ENCODE results near the gene IGDCC3. TPM values are rescaled to one million over a fixed set of nuclear protein-coding genes. Genes with fewer than 3 reads are reported as not detected.

Gene IGDCC3
- total and polyA plus RNA-seq, 2 donors from 2014 or later = 0.22 to 0.49 TPM

- DNase-seq = no peak
- Histone ChIP-seq H3K27ac (ENCODE audit: low read depth in 2 of 2, low read length in 2 of 2) (no peak overlapping the region), H3K4me3 (ENCODE audit: low read length in 3 of 3) (no peak overlapping the region), H3K9ac (ENCODE audit: low read length in 3 of 3) (no peak overlapping the region), H3K4me1 (ENCODE audit: control insufficient read depth in 2 of 3, insufficient read depth in 2 of 3, low read depth in 1 of 3, low read length in 3 of 3) (peaks cover 0 to 10% (median 3%) of the 10 kb centered on the region in 3 donors), H3K9me3 (ENCODE audit: control insufficient read depth in 2 of 3, insufficient read depth in 1 of 3, low read length in 3 of 3) (no peaks in the 10 kb centered on the region), H3K27me3 (ENCODE audit: control insufficient read depth, insufficient read depth, low read length) (no peaks in the 10 kb centered on the region), H3K36me3 (ENCODE audit: control insufficient read depth in 2 of 3, insufficient read depth in 3 of 3, low read length in 3 of 3) (no peaks in the 10 kb centered on the region)
- FAIRE-seq = no peak
- intact Hi-C loops (cut with DNase I) = no loop called here
- TF ChIP-seq CTCF (IDR thresholded peaks at IDR 0.05; ENCODE audit: borderline replicate concordance, extremely low read depth, insufficient read depth) = no peak
Measured at GRCh38 chr15:65287520-65287855, 90.3 kb downstream of the IGDCC3 start.

GRCh38 chr15:65286704-65287519, 90.9 kb downstream of the IGDCC3 start, which contains the start of gene PARP16:
Gene PARP16 (minus strand): TSS chr15:65286883. CDS start chr15:65286426, 457 bp downstream.
- TF ChIP-seq CTCF (IDR thresholded peaks at IDR 0.05; ENCODE audit: borderline replicate concordance, extremely low read depth, insufficient read depth) = peak; percentile 75
- H3K9me3 ChIP-seq (ENCODE audit: control insufficient read depth in 2 of 3, insufficient read depth in 1 of 3, low read length in 3 of 3) = no peaks in the 10 kb centered on the region
- FAIRE-seq = no peak

GRCh38 chr15:65286069-65286703, 91.6 kb downstream of the IGDCC3 start:
- TF ChIP-seq CTCF (IDR thresholded peaks at IDR 0.05; ENCODE audit: borderline replicate concordance, extremely low read depth, insufficient read depth) = no peak
- H3K9me3 ChIP-seq (ENCODE audit: control insufficient read depth in 2 of 3, insufficient read depth in 1 of 3, low read length in 3 of 3) = no peaks in the 10 kb centered on the region
- peak in 4 of 5 donors; percentile 61 to 82 (median 68) for DNase-seq
- H3K36me3 ChIP-seq (ENCODE audit: control insufficient read depth in 2 of 3, insufficient read depth in 3 of 3, low read length in 3 of 3) = no peaks in the 10 kb centered on the region
- H3K27ac ChIP-seq (ENCODE audit: low read depth in 2 of 2, low read length in 2 of 2) = peak overlapping the region; percentile 86 to 90
- H3K27me3 ChIP-seq (ENCODE audit: control insufficient read depth, insufficient read depth, low read length) = no peaks in the 10 kb centered on the region
- no peak for FAIRE-seq
- intact Hi-C loops (cut with DNase I) = no loop called here
- peaks cover 0 to 10% (median 3%) of the 10 kb centered on the region in 3 donors for H3K4me1 ChIP-seq (ENCODE audit: control insufficient read depth in 2 of 3, insufficient read depth in 2 of 3, low read depth in 1 of 3, low read length in 3 of 3)
- H3K9ac ChIP-seq (ENCODE audit: low read length in 3 of 3) = peak overlapping the region; percentile 13 to 70 (median 24)
- H3K4me3 ChIP-seq (ENCODE audit: low read length in 3 of 3) = peak overlapping the region; percentile 61 to 78 (median 70)

More at GRCh38 chr15:65286704-65287519, 90.9 kb downstream of the IGDCC3 start, which contains the start of gene PARP16:
- H3K27me3 ChIP-seq (ENCODE audit: control insufficient read depth, insufficient read depth, low read length) = no peaks in the 10 kb centered on the region
- H3K36me3 ChIP-seq (ENCODE audit: control insufficient read depth in 2 of 3, insufficient read depth in 3 of 3, low read length in 3 of 3) = no peaks in the 10 kb centered on the region
- H3K4me3 ChIP-seq (ENCODE audit: low read length in 3 of 3) = peak within 1 kb of the TSS; percentile 61 to 78 (median 70)
- peak; percentile 95 to 98 (median 97) for DNase-seq
- intact Hi-C loops (cut with DNase I) = no loop called here
- peak within 1 kb of the TSS; percentile 24 to 70 (median 30) for H3K9ac ChIP-seq (ENCODE audit: low read length in 3 of 3)
- H3K27ac ChIP-seq (ENCODE audit: low read depth in 2 of 2, low read length in 2 of 2) = peak within 1 kb of the TSS; percentile 86 to 90
- peaks cover 0 to 10% (median 3%) of the 10 kb centered on the region in 3 donors for H3K4me1 ChIP-seq (ENCODE audit: control insufficient read depth in 2 of 3, insufficient read depth in 2 of 3, low read depth in 1 of 3, low read length in 3 of 3)
